IPS-18a (cell line): ENCODE results near the gene MC1R.

Source experiments
- H3K27ac ChIP-seq: one replicate; pipeline ENCODE4 v1.5.1; 2013; ENCODE audit warnings: low read length
- H3K27me3 ChIP-seq: one replicate; pipeline ENCODE4 v1.6.1; 2013; ENCODE audit warnings: mild to moderate bottlenecking, low read length; ENCODE audit not compliant: control insufficient read depth, insufficient read depth
- H3K36me3 ChIP-seq: one replicate; pipeline ENCODE4 v1.6.1; 2013; ENCODE audit warnings: low read depth, low read length; ENCODE audit not compliant: control insufficient read depth
- H3K4me1 ChIP-seq: one replicate; pipeline ENCODE4 v1.6.1; 2013; ENCODE audit warnings: low read depth, low read length; ENCODE audit not compliant: control insufficient read depth
- H3K4me3 ChIP-seq: one replicate; pipeline ENCODE4 v1.5.1; 2013; ENCODE audit warnings: low read length
- H3K9ac ChIP-seq: one replicate; pipeline ENCODE4 v1.6.1; 2013; ENCODE audit warnings: mild to moderate bottlenecking, low read length, moderate library complexity
- H3K9me3 ChIP-seq: one replicate; pipeline ENCODE4 v1.6.1; 2013; ENCODE audit warnings: low read depth, low read length; ENCODE audit not compliant: control insufficient read depth

The MC1R gene

GRCh38 chr16:89899879-89900481, 18.7 kb upstream of the MC1R start:
- H3K9ac ChIP-seq: no peak overlapping the region
- peaks cover 37% of the 10 kb centered on the region for H3K36me3 ChIP-seq
- H3K9me3 ChIP-seq: no peaks in the 10 kb centered on the region
- no peaks in the 10 kb centered on the region for H3K27me3 ChIP-seq
- no peak overlapping the region for H3K4me3 ChIP-seq
- H3K4me1 ChIP-seq: no peaks in the 10 kb centered on the region
- H3K27ac ChIP-seq: no peak overlapping the region

DNA sequence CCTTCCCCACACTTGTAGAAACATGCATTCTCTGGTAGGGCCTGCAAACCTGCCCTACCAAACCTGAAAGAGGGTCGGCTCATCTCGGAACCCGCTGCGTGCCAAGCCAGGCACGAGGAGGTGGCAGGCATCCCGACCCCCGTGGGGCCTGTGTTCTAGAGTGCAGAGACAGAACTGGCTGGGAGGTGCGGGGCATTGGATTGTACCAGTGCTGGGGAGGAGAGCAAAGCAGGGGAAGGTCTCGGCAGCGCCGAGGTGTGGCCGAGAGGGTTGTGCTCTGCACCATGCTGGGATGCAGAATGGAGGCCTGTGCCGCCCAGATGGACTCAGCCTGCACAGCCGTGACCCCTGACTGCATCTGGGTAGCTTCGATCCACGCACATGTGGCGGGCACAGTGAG, 17.8 kb upstream of the MC1R start:
- Histone ChIP-seq H3K4me1 (no peaks in the 10 kb centered on the region), H3K4me3 (no peak overlapping the region), H3K27ac (no peak overlapping the region), H3K9ac (no peak overlapping the region), H3K9me3 (no peaks in the 10 kb centered on the region), H3K36me3 (peaks cover 38% of the 10 kb centered on the region), H3K27me3 (no peaks in the 10 kb centered on the region)

GRCh38 chr16:89902980-89903379, 15.7 kb upstream of the MC1R start:
- Histone ChIP-seq H3K27me3 (no peaks in the 10 kb centered on the region), H3K9ac (no peak overlapping the region), H3K4me1 (no peaks in the 10 kb centered on the region), H3K36me3 (peaks cover 37% of the 10 kb centered on the region), H3K4me3 (no peak overlapping the region), H3K27ac (no peak overlapping the region), H3K9me3 (peaks cover 3% of the 10 kb centered on the region)

DNA sequence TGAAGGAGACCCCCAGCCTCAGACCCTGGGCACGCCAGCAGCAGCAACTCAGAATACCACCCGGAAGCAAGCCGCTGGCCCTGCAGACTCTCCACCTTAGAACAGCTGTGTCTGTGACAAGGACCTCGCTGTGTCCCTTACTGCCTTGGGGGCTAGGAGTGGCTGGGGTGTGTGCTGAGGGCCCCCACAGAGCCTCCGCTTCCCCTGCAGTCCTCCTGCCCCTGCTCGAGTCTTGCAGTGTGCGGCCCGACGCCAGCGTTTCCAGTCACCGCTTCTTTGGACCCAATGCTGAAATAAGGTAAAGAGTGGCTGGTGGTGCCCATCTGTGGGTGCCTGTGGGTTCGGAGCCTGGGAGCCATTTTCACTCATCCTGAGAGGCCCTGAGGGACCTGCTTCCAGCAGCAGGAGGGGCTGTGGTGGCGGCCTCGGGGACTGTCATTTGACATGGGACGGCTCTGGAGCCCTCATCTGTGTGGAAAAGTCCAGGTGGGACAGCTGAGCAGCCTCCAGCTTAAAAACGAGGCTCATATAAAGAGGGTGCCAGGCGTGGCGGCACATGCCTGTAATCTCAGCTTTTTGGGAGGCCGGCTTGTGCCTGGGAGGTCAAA, 14.7 kb upstream of the MC1R start:
- H3K27ac ChIP-seq: no peak overlapping the region
- H3K4me3 ChIP-seq: no peak overlapping the region
- no peaks in the 10 kb centered on the region for H3K4me1 ChIP-seq
- no peak overlapping the region for H3K9ac ChIP-seq
- no peaks in the 10 kb centered on the region for H3K27me3 ChIP-seq
- H3K36me3 ChIP-seq: peaks cover 30% of the 10 kb centered on the region
- peaks cover 3% of the 10 kb centered on the region for H3K9me3 ChIP-seq

DNA sequence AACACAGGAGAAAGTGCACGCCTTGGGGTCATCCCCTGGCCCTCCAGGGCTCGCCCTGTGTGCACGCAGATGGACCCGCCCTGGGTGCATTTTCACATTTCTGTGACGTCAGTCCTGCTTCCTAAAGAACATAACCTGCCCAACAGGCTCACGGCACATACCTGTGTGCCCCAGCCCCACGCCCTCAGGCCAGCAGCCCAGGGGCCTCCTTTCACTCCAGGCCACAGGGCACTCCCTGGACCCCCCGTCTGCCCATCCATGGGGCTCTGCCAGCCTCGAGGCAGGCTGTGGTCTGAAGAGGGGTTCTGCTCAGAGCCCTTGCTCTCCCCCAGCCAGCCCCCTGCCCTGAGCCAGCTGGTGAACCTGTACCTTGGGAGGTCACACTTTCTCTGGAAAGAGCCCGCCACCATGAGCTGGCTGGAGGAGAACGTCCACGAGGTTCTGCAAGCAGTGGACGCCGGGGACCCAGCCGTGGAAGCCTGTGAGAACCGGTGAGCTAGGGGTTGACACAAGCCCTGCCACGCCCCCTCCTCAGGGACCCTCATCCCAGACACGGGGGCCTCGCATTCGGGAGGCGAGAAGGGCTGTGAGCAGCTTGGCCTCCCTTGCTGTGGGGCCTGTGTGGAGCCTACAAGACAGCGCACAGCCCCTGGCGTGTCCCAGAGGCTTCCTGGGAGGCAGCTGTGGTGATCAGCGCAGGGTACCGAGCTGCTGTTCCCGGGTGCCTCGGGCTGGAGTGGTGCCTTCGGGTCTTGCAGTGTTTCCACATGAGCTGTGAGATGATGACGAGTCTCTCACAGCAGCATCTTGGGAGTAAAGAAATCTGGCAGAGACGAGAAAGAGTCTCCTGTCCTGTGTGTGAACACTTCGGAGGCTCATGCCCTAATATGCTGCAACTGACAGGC, 13.8 kb upstream of the MC1R start:
- H3K9ac ChIP-seq: no peak overlapping the region
- no peaks in the 10 kb centered on the region for H3K27me3 ChIP-seq
- H3K4me3 ChIP-seq: no peak overlapping the region
- peaks cover 29% of the 10 kb centered on the region for H3K36me3 ChIP-seq
- H3K27ac ChIP-seq: no peak overlapping the region
- H3K4me1 ChIP-seq: no peaks in the 10 kb centered on the region
- H3K9me3 ChIP-seq: peaks cover 3% of the 10 kb centered on the region

DNA sequence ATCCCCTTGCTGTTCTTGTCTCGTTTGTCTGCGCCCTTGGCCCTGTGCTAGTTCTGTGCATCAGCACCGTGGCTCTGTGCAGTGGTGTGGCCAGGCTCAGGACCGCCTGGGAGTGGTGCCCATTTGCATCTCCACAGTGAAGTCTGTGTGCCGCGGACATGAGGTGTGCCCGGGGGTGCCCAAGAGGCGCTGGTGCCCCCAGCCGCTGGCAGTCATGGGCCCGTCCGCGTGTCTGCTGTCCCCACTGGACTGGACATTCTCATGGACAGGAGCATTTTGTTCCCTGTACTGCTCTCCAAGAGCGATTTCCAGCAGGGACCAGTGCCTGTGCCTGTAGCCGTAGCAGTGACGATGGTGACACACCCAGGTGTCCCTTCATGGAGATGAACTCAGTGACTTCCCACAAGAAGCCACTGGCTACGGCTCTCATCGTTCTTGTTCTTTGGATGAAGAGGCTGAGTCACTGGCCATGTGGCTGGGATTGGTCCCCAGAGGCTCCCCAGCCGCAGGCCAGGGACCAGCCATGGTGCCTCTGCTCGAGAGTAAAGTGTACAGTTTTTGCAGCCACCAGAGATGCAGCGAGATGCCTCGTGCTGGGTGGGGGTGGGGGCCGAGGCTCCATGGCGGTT, 13.0 kb upstream of the MC1R start:
- Histone ChIP-seq H3K4me3 (no peak overlapping the region), H3K27ac (no peak overlapping the region)

DNA sequence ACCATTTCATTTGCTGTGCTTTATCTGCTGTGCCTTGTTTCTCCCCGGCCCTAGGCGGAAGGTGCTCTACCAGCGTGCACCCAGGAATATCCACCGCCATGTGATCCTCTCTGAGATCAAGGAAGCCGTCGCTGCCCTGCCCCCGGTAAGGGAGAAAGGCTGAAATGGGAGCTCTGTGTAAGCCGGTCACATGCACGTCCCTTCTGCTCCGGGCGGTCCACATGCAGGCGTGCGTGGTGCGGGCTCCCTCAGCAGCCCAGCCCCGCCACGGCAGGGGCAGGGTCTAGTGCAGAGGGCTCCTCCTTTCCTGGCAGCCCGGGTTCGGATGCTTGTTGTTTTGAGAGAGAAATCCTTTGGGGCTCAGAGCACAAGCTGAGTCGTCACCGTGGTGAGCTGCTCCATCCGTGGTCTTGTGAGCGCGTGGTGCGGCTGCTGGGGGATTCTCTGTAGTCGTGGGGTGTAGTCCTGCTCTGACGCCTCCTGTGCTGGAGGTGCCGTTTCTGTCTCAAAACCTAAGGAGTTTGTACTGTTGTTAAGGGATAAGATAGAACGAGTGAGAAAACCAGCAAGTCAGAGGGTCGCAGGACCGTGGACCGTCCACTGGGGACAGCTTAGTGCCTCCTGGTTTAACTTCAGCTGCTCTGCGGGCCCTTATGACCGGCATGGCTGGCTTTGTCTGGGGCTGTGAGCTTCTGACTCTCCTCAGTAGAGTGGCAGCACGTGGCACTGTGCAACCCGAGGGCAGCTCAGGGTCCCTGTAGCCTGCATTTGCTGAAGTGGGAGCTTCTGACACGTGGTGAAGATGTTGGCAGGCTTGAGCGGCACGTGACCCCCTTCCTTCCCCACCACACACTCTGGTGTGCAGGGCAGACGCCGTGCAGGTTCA, 12.3 kb upstream of the MC1R start:
- Histone ChIP-seq H3K27me3 (no peaks in the 10 kb centered on the region), H3K4me3 (no peak overlapping the region), H3K9ac (no peak overlapping the region), H3K9me3 (peaks cover 3% of the 10 kb centered on the region), H3K36me3 (peaks cover 24% of the 10 kb centered on the region), H3K4me1 (no peaks in the 10 kb centered on the region), H3K27ac (no peak overlapping the region)

More for the DNA sequence above, 13.0 kb upstream of the MC1R start:
- peaks cover 28% of the 10 kb centered on the region for H3K36me3 ChIP-seq
- H3K4me1 ChIP-seq: no peaks in the 10 kb centered on the region
- no peaks in the 10 kb centered on the region for H3K27me3 ChIP-seq
- H3K9me3 ChIP-seq: peaks cover 3% of the 10 kb centered on the region
- H3K9ac ChIP-seq: no peak overlapping the region

- no peak overlapping the region for H3K4me3 ChIP-seq
- H3K9ac ChIP-seq: no peak overlapping the region
- peaks cover 3% of the 10 kb centered on the region for H3K9me3 ChIP-seq
- no peaks in the 10 kb centered on the region for H3K27me3 ChIP-seq
- H3K4me1 ChIP-seq: no peaks in the 10 kb centered on the region
- H3K36me3 ChIP-seq: peaks cover 24% of the 10 kb centered on the region
- no peak overlapping the region for H3K27ac ChIP-seq
These were observed 11.4 kb upstream of the MC1R start for GRCh38 chr16:89907055-89907814.

DNA sequence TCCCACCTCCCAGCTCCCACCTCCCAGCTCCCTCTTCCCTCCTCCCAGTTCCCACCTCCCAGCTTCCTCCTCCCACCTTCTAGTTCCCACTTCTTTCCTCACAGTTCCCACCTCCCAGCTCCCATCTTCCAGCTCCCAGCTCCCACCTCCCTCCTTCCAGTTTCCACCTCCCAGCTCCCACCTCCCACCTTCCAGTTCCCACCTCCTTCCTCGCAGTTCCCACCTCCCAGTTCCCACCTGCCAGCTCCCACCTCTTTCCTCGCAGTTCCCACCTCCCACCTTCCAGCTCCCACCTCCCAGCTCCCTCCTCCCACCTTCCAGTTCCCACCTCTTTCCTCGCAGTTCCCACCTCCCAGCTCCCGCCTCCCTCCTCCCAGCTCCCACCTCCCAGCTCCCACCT, 10.4 kb upstream of the MC1R start:
- Histone ChIP-seq H3K9me3 (peaks cover 3% of the 10 kb centered on the region), H3K4me1 (no peaks in the 10 kb centered on the region), H3K36me3 (peaks cover 24% of the 10 kb centered on the region), H3K4me3 (no peak overlapping the region), H3K27ac (no peak overlapping the region), H3K27me3 (no peaks in the 10 kb centered on the region), H3K9ac (no peak overlapping the region)
